Adipocyte (in vitro differentiated cells): Measurements from ENCODE around the gene HOXC11.

Experiments used
- DNase-seq: peaks from one replicate; pipeline ENCODE4 v3.0.0-alpha.2; 2015; ENCODE audit warnings: low read depth
- H3K27me3 ChIP-seq: replicated peaks from 2 replicates; pipeline ENCODE4 v1.7.0; 2013; ENCODE audit warnings: mild to moderate bottlenecking, low read length, moderate library complexity; ENCODE audit not compliant: control insufficient read depth, insufficient read depth
- H3K36me3 ChIP-seq: 2 replicates; pipeline ENCODE4 v1.7.0; 2013; ENCODE audit warnings: low read length, mild to moderate bottlenecking, moderate library complexity; ENCODE audit not compliant: control insufficient read depth, insufficient read depth, severe bottlenecking
- H3K4me1 ChIP-seq: 2 replicates; pipeline ENCODE4 v1.7.0; 2013; ENCODE audit warnings: mild to moderate bottlenecking, low read length, moderate library complexity; ENCODE audit not compliant: control insufficient read depth, insufficient read depth
- H3K4me3 ChIP-seq: 2 replicates; pipeline ENCODE4 v1.7.0; 2013; ENCODE audit warnings: mild to moderate bottlenecking, low read length, moderate library complexity
- H3K9ac ChIP-seq: 2 replicates; pipeline ENCODE4 v1.7.0; 2013; ENCODE audit warnings: mild to moderate bottlenecking, low read length, moderate library complexity
- H3K9me3 ChIP-seq: 2 replicates; pipeline ENCODE4 v1.7.0; 2013; ENCODE audit warnings: mild to moderate bottlenecking, low read length, moderate library complexity; ENCODE audit not compliant: control insufficient read depth

Gene HOXC11

DNA sequence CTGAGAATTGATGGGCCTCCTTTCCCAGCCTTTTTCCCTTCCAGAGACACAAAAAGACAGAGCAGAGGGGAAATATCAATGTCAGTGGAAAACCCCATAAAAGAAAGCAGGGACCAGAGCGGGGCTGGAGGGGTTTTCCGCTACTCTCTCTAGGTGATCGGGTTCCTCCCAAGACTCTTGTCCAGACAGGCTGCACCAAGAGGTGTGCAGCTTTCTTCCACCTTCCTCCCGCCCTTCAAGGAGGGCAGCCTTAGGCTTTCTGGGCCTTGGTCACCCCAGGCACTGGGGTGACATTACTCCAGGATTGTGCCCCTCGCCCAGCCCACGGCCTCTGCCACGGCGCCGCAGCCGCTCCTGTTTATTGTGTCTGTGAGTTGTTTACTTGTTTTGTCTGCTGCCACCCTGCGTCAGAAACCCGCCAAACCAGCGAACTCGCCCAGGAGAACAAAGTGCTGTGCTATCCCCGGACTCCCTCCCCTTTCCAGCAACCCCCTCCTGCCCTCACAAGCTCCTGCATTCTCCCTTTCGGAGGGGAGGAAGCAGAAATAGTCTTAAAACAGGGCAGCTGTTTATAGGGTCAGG lies 48.6 kb downstream of the HOXC11 start:
- peak; percentile 20 for DNase-seq
- Histone ChIP-seq H3K36me3 (no peaks in the 10 kb centered on the region), H3K4me3 (peak overlapping the region; percentile 82), H3K9me3 (no peaks in the 10 kb centered on the region), H3K9ac (peak overlapping the region; percentile 99), H3K4me1 (peaks cover 62% of the 10 kb centered on the region), H3K27me3 (no peaks in the 10 kb centered on the region)

DNA sequence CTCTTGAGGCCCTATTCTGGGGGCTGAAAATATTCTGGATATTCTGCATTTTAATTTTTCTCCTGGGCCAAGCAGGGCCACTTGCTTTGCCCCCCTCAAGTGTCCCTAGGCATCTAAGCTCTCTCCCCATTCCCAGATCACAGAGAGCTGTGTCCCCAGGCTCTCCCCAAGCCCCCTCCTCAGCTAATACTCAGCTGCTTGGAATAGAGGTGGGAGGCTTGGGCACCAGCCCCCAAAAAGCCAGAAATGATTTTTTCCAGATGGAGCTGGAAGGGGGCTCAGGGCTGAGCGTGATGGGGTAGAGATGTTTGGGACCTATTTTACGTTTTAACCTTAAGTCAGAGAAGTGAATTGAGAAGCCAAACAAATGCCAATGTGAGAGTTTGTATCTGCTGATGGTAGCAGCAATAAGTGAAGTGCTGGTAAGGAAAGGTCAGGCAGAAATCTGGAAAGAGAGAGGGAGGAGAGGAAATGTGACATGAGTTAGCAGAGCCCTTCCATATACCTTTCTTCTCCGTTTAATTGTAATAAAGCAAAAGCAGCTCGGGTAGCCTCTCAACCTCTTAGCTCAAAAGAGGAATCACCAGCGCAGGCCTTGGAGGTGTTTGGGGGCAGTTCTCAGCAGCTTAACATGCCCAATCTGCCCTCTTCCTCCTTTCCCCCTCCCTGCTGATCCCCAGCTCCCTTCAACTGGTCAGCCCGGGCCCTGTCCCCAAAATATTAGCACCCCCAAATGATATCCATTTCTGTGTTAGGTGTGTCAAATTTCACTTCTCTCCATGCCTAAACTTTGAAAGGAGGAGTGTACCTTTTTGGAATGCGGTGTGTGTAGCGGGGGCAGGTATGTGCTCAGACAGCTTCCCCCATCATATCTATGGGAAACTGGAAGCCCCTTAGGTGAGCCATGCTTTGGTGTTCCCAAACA lies 50.3 kb downstream of the HOXC11 start:
- Histone ChIP-seq H3K9me3 (no peaks in the 10 kb centered on the region), H3K4me1 (peaks cover 77% of the 10 kb centered on the region), H3K27me3 (no peaks in the 10 kb centered on the region), H3K9ac (peak overlapping the region; percentile 99), H3K4me3 (peak overlapping the region; percentile 82), H3K36me3 (no peaks in the 10 kb centered on the region)
- DNase-seq, result no peak

DNA sequence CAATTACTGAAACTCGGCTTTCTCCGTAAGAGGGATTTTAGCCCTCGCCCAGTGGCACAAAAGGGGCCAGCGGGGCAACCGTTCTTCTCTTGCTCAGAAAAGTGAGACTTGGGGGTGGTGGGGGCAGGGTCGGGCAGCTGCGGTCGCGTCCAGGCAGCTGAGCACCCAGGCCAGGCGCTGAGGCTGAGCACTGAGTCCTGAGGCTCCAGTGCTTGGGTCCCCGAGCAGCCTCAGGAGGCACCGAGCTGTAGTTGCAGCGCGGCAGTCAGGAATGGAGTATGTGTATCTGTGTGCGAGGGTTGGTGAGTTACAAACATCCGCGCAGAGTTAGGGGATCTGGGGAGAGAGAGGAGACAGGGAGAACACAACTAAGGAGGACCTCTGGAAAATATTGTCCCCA lies 51.2 kb downstream of the HOXC11 start:
- Histone ChIP-seq H3K27me3 (no peaks in the 10 kb centered on the region), H3K4me3 (peak overlapping the region; percentile 82), H3K9me3 (no peaks in the 10 kb centered on the region), H3K4me1 (peaks cover 77% of the 10 kb centered on the region), H3K36me3 (peaks cover 5% of the 10 kb centered on the region), H3K9ac (peak overlapping the region; percentile 99)
- DNase-seq, result no peak

DNA sequence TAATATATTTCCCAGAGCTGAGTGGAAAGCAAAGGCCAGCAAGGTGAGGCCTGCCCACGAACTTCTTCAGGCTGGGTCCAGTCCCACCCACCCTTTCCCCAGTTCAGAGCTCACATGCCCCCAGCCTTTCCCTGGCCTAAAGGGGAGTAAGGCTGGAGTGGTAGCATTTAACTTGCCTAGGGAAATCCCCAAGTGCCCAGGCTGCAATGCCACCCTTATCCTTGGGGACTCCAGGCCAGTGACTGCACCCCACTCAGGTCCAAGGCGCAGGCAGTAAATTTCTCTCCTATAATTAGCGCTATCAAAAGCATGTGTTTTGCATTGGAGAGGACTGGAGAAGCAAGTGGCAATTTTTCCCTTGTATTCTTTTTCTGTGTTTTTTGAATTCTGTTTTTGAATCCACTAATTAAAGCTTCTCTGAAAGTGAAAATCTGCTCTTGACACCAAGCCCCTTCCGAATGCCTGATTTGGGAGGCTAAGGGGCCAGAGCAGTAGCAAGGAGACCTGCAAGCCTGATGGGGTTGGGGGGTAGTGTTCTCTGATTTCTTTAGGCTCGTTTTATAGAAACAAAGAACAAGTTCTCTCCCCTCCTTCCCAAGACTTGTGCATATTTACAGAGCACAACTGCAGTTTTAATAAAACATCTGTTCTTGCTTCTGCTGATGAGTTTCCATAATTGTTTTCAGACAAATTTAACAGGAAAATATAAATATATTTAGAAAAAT lies 51.8 kb downstream of the HOXC11 start:
- DNase-seq, result no peak
- peaks cover 78% of the 10 kb centered on the region for H3K4me1 ChIP-seq
- H3K4me3 ChIP-seq, result peak overlapping the region; percentile 82
- H3K27me3 ChIP-seq, result no peaks in the 10 kb centered on the region
- peak overlapping the region; percentile 99 for H3K9ac ChIP-seq
- H3K9me3 ChIP-seq, result no peaks in the 10 kb centered on the region
- peaks cover 7% of the 10 kb centered on the region for H3K36me3 ChIP-seq

DNA sequence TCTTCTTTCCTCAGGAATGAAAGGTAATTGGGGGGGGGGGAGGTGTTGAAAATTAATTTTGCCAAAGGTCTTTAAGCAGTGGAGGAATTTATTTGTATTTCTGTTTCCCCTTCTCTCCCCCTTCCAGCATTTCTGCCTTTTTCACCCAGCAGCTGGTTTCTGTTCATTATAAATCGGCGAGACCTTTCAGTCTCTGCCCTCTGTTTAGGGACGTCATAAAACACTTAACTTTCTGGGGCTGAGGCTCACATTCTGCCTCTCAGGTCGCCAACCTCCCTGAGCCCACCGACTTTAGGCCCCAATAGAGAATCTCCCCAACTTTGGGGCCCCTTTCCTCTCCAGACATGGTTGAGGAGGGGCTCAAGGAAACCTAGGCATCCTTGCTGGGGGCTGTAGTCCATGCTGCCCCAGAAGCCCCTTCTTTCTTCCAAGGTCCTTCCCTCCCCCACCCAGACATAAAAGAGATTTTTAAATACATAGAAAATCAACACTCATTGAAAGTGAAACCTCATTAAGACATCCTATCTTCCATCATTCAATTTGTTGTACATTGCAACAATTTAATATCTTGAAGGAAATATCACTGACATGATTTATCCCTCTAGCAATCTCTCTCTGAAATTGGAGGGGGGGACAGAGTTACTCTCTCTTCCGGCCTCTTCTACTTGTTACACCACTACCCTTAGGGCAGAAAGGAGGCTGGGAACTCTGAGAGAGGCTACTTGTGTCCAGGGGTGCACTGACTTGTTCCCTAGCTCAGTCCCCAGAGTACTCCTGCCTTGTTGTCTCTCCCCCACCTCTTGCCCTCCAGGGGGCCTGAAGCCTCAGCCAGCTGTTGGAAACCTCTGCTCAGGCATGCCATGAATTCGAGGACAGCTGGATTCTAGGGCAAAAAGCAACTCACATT lies 52.8 kb downstream of the HOXC11 start:
- Histone ChIP-seq H3K9me3 (no peaks in the 10 kb centered on the region), H3K9ac (peak overlapping the region; percentile 99), H3K36me3 (peaks cover 10% of the 10 kb centered on the region), H3K27me3 (no peaks in the 10 kb centered on the region), H3K4me1 (peaks cover 72% of the 10 kb centered on the region), H3K4me3 (peak overlapping the region; percentile 82)
- no peak for DNase-seq

DNA sequence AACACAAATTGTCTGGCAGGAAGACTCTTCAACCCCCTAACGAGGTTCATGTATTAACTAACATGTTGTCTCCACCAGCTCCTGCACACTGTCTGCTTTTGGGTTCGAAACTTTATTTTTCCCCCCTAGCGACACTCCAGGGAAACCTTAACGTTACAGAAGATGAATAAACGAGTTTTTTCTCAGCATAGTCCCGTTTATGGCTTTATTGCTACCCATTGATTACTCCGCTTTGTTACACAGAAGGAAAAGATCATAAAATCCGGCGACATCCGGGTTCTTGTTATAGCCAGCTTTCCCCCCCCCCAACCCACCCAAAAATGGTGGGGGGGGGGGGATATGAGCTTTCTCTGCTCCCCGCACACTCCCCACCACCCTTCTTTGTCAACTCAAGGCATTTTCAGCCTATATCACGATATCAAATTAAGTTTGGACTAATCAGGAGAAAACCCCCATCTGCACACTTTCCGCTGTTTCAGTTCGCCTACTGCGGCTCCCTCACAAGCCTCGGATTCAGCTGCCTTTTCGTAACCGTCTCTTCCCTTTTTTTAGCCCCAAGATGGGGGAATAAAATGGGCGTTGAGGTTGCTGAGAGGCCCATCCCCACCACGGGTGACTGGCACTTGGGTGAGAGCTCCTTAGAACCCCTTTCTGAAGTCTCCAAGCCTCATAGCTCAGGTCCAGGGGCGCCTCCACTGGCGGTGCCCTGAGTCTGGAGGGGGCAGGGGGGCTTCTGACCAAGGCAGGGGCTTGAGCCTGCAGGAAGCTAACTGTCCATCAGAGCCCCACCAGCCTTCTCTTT lies 53.9 kb downstream of the HOXC11 start:
- Histone ChIP-seq H3K9ac (peak overlapping the region; percentile 99), H3K4me1 (peaks cover 72% of the 10 kb centered on the region), H3K4me3 (peak overlapping the region; percentile 82), H3K27me3 (no peaks in the 10 kb centered on the region), H3K36me3 (peaks cover 10% of the 10 kb centered on the region), H3K9me3 (no peaks in the 10 kb centered on the region)
- DNase-seq, result no peak
